ENCODE results near the gene ARHGEF39.

- peak; percentile 86 for TF ChIP-seq CTCF (IDR thresholded peaks at IDR 0.05)
- no peak for TF ChIP-seq ZFX (IDR thresholded peaks at IDR 0.05; ENCODE audit: borderline replicate concordance)
Measured at GRCh38 chr9:35611230-35611797, 53.7 kb downstream of the ARHGEF39 start.

Measured in 22Rv1 (cell line).